Stimulated activated CD4-positive, alpha-beta T cell treated with anti-CD3 and anti-CD28 coated beads, Interleukin-12 subunit alpha, Interleukin-12 subunit beta, amount 100 ng/mL, for 24 hours (primary cell): ENCODE data around the gene CFHR1.

Source experiments
- DNase-seq, 2 experiments: peaks; one replicate each; pipeline ENCODE4 v3.0.0-alpha.2; 2020; ENCODE audit warnings: low read depth in 2 of 2

The CFHR1 gene

DNA sequence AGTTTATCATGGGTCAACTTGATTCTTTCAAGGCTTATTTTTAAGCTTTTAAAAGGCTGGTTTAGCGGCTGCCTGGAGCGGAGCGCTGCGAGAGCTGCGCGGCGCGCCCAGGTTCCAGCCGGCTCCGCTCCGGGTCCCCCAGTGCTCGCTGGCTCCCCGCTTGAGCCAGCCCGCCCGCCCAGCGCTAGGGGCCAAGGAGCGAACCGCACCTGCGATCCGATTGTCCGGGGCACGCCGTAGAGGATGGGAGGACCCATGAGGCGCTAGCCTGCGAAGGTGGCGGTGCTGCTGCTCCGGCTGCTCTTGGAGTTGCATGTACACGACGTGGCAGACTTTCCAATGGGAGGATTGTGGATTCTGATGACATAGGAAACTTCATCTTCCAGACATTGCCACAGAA, 58.4 kb downstream of the CFHR1 start:
- DNase-seq = no peak
